Measurements from ENCODE around the gene HMX1.

The HMX1 gene

DNA sequence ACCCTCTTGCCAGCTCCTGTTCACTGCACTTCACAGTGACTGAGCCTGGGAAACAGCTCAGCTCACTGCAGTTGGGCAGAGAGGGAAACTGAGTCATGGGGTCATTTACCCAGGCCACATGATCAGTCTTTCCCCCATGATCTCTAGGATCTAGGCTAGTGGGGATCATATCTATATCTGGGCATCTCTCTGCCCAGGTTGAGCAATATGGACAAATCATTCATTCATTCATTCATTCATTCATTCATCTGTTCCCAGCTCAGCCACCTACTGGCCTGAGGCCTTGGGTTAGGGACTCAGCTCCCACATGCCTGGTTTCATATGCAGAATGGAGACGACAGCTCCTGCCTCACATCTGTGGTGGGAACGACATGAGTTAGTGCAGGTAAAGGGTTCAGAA, 45.3 kb upstream of the HMX1 start:
- DNase-seq (ENCODE audit: low spot score): no peak
- Histone ChIP-seq H3K27ac (no peak overlapping the region), H3K4me3 (no peak overlapping the region)
- TF ChIP-seq, protein P1, sequence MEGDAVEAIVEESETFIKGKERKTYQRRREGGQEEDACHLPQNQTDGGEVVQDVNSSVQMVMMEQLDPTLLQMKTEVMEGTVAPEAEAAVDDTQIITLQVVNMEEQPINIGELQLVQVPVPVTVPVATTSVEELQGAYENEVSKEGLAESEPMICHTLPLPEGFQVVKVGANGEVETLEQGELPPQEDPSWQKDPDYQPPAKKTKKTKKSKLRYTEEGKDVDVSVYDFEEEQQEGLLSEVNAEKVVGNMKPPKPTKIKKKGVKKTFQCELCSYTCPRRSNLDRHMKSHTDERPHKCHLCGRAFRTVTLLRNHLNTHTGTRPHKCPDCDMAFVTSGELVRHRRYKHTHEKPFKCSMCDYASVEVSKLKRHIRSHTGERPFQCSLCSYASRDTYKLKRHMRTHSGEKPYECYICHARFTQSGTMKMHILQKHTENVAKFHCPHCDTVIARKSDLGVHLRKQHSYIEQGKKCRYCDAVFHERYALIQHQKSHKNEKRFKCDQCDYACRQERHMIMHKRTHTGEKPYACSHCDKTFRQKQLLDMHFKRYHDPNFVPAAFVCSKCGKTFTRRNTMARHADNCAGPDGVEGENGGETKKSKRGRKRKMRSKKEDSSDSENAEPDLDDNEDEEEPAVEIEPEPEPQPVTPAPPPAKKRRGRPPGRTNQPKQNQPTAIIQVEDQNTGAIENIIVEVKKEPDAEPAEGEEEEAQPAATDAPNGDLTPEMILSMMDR (IDR thresholded peaks at IDR 0.05): no peak

DNA sequence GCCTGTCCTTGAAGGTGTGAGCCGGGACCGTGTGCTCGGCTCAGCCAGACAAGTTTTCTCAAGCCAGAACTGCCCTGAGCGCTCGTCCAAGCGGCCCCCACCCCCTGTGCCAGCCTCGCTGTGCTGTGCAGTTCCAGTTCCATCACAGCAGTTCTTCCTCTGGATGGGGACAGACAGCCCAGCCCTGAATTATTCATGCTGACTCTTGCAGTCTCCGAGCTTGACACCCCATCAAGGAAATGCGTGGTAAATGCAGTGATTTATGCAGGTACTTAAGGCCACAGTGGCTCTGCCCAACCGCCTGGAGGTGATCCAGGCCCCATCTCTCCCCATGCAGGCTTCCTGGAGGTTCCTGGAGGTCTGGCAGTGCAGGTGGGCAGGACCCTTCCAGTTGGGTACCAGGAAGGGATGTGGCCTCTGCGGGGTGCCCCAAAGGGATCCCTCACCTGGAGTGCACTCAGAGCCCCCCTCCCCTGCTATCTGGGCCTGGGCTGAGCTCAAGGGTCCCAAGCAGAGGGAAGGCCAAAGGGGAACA, 44.8 kb upstream of the HMX1 start:
- Histone ChIP-seq H3K4me3 (no peak overlapping the region), H3K27ac (no peak overlapping the region)
- TF ChIP-seq, protein P1 (IDR thresholded peaks at IDR 0.05): no peak
- peak; percentile 49 for DNase-seq (ENCODE audit: low spot score)

GRCh38 chr4:8915201-8916200, 43.9 kb upstream of the HMX1 start:
- peak; percentile 68 for DNase-seq (ENCODE audit: low spot score)

DNA sequence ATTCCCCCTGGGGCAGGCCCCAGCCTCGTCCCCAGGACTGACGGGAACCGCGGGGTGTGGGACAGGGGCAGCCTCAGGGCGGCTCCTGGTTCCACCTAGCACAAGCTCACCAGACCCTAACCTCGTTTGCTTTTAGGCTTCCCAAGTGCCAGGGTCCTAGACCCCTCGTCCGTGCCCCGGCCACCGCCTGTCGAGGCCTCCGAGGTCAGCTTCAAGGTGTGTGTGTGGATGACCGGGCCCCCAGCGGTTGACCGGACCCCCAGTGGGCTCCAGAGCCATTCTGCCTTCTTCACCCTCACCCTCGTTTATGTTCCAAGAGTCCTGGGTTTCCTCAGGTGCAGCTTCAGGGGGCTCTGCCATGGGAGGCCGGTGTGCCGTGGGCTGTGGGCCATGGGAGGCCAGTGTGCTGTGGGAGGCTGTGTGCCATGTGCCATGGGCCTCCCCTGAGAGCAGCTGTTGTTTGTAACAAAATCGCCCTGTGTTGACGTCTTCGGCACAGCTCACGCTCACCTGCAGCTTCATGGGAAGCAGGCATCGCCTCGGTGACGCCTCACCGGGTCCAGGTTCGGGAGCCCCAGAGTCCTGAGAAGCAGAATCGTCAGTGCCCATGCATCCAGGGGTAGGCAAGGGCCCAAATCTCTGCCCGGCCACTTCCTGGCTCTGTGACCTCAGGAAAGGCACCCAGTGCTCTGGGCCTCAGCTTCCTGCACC, 43.0 kb upstream of the HMX1 start:
- no peak overlapping the region for H3K4me3 ChIP-seq
- peak; percentile 53 for DNase-seq (ENCODE audit: low spot score)
- TF ChIP-seq, protein P1 (IDR thresholded peaks at IDR 0.05): no peak
- H3K27ac ChIP-seq: no peak overlapping the region

More at GRCh38 chr4:8915201-8916200, 43.9 kb upstream of the HMX1 start:
- Histone ChIP-seq H3K4me3 (no peak overlapping the region), H3K27ac (no peak overlapping the region)
- TF ChIP-seq, protein P1 (IDR thresholded peaks at IDR 0.05): no peak

DNA sequence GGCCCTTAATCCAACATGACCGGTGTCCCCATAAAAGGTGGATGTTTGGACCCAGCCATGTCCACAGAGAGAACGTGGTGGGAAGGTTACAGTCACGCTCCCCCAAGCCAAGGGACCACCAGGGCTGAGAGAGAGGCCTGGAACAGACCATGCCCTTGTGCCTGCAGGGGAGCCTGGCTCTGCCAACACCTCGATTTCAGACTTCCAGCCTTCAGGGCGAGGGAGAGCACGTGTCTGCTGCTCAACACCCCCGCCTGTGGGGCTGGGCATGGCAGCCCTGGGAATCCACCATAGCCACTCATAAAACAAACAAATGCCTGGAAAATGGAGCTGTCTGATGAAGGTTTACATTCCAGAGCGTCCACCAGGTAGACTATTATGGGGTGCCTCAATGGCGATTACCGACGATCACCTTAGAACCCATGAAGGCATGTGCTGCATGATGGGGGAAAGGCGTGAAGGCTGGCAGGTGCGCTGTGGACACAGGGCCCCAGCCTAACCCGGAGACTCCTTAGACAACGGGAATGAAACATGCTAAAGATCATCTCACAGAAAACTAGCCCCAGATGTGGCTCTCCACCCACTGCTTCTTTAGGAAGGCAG, 42.3 kb upstream of the HMX1 start:
- Histone ChIP-seq H3K4me3 (no peak overlapping the region), H3K27ac (no peak overlapping the region)
- TF ChIP-seq, protein P1 (IDR thresholded peaks at IDR 0.05): no peak
- peak; percentile 55 for DNase-seq (ENCODE audit: low spot score)

DNA sequence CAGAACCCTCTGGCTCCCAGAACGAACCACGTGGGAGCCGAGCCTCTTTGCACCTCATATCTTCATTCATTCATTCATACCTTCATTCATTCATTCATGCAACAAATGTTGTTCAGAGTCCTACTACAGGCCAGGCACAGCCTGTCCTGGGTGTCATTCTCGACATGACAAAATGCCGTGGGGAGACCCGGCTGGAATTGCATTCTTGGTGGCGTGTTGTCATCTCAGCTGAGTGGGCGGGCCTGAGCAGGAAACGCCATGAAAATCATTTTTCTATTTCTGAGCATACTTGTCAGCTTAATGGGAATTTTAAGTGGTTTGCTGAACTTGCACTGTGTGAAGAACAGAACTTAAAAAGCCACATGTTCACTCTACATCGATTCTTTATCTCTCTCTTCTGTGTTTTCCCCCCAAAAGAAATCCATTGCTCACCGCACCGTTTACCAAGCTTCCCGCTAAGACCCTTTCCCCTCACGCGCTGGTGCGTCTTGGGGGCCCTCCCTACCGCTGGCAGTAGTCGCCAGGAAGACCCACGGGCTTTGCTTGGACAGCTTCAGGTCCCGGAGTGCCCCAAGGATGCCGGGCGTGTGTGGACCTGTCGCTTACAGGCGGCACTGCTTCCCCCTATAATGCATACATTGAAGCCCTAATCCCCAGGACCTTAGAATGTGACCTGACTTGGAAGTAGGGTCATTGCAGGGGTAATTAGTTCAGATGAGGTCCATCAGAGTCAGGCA, 41.6 kb upstream of the HMX1 start:
- no peak overlapping the region for H3K4me3 ChIP-seq
- peak; percentile 62 for DNase-seq (ENCODE audit: low spot score)
- TF ChIP-seq, protein P1 (IDR thresholded peaks at IDR 0.05): no peak
- no peak overlapping the region for H3K27ac ChIP-seq

Data from coronary artery (tissue), 2 donors.